ENCODE data around the gene INSRR.
A peak's percentile ranks its signal among the peaks of the same experiment; 100 is the strongest.

The INSRR gene

DNA sequence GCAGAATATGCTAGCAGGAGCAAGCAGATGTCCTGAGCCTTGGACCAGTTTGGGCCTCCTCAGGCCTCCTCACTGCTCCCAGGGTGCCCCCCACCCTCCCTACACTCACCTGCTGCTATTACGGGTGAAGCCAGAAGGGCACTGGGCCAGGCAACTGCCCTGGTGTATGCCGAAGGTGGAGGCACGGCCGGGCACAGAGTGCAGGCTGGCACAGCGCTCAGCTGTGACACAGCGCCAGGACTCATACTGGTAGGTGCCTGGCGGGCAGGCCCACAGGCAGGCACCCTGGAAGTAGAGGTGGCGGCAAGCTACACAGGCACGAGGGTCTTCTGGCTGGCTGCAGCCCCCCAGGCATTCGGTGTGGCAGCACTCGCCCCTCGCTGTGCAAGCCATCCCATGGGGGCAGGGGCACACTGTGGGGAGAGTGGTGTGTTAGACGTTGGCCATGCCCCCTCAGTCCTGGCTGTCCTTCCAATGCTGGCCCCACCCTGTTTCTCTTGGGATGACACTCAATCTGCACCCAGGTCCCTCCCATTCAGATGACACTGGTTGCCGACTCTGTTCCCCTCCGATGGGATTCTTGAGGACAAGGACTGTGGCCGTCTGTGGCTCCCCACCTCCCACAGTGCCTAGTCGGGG, 7.0 kb downstream of the INSRR start:
- DNase-seq (ENCODE audit: low read depth in 2 of 2), result no peak

- no peak for DNase-seq (ENCODE audit: low read depth in 2 of 2)
Measured at GRCh38 chr1:156849151-156849496, 9.8 kb downstream of the INSRR start.

GRCh38 chr1:156848461-156849150, 10.3 kb downstream of the INSRR start:
- peak in 1 of 2 donors; percentile 26 for DNase-seq (ENCODE audit: low read depth in 2 of 2)

DNA sequence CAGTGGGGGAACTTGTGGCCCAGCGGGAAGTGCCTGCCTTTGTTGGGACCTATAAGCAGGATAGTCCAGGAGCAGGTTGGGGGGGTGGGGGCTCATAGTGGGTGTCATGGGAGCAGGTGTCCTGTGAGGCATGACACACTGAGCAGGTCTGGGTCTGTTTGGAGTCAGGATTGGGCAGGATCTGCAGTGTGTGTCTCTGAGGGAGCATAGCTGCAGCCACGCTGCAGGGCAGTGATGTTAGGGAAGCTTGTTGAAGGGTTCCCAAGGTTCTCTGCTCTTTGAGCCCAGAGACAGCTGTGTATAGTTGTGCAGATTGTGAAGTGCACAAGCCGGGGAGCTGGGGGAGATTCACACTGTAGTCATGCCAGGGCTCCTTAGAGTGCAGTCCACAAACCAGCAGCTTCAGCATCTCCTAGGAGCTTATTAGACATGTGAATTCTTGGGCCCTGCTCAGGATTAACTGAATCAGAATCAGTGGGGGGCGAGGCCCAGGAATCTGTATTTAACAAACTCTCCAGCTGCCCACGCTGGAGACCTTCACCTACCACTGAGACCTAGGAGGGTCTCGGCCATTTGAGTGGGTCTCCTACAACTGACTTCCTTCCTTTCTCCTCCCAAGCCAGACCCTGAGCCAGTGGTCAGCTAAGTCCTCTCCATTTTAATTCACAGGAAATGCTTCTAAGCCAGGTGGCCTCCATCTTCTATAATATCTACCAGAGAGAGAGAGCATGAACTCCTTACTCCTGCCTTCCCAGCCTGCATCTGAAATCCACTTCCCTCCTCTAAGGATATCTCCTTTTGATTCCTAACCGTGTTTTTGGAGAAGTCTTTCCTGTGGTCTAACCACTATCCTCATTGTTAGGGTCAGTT, 11.1 kb downstream of the INSRR start:
- DNase-seq (ENCODE audit: low read depth in 2 of 2), result no peak

GRCh38 chr1:156846643-156847042, 12.3 kb downstream of the INSRR start:
- DNase-seq (ENCODE audit: low read depth in 2 of 2), result no peak

- DNase-seq (ENCODE audit: low read depth in 2 of 2), result no peak
Measured at GRCh38 chr1:156845953-156846545, 12.9 kb downstream of the INSRR start.

- DNase-seq (ENCODE audit: low read depth in 2 of 2), result no peak
Measured at GRCh38 chr1:156845055-156845952, 13.6 kb downstream of the INSRR start.

- no peak for DNase-seq (ENCODE audit: low read depth in 2 of 2)
Measured at GRCh38 chr1:156844638-156845037, 14.3 kb downstream of the INSRR start.

DNA sequence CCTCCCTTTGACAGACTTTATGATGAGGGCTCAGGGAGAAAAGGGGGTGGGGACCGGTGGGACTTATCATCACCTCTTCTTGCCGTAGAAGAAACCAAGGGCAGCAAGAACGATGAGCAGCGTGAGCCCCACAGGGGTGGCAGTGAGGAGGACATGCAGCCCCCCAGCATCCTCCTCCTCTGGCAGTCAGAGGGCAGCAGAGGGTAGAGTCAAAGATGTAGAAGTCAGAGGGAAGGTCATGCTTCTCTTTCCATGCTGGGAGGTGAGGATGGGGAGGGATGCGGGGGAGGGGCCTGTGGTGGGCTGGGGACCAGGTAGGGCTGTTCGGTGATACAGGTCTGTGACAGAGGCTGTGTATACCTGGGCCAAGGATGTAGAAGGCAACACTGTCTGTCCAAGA, 14.8 kb downstream of the INSRR start:
- no peak for DNase-seq (ENCODE audit: low read depth in 2 of 2)

GRCh38 chr1:156842618-156843300, 16.2 kb downstream of the INSRR start:
- DNase-seq (ENCODE audit: low read depth in 2 of 2), result no peak

DNA sequence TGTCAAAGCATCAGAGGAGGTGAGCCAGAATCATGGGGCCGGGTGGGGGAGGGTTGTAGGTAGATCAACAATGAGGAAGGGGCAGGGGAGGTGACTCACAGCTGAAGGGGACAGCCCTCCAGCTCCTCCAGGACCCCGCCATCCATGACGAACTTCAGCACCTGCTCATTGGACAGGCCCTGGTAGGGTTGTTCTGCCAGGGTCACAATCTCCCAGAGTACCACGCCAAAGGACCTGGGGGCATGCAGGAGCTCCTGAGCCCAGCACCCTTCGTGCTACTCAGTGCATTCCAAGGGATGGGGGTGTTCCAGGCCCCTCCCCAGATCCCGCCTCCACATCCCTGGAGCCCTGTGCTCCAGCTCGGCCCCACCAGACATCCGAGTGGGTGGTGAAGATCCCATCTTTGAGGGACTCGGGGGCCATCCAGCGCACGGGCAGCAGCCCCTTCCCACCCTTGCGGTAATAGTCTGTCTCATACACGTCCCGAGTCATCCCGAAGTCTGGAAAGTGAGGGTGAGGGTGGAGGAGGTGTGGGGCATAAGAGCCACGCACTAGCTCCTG, 17.5 kb downstream of the INSRR start:
- DNase-seq (ENCODE audit: low read depth in 2 of 2), result no peak

DNA sequence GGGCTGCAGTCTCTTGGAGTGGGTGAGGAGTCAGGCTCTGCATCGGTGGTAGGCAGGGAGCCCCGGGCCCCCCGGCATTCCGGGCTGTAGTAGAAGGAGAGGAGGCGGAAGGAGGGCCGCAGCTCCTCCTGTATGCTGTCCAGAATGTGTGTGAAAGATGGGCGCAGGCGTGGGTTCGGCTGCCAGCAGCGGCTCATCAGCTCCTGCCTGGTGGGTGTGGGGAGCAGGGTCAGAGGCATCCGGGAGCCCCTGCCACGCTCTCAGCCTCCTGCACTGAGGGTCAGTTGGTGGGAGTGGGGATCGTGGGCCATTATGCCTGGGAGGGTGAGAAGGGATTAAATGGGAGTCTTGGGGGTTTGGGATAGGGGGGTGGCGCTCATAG, 18.0 kb downstream of the INSRR start:
- no peak for DNase-seq (ENCODE audit: low read depth in 2 of 2)

DNA sequence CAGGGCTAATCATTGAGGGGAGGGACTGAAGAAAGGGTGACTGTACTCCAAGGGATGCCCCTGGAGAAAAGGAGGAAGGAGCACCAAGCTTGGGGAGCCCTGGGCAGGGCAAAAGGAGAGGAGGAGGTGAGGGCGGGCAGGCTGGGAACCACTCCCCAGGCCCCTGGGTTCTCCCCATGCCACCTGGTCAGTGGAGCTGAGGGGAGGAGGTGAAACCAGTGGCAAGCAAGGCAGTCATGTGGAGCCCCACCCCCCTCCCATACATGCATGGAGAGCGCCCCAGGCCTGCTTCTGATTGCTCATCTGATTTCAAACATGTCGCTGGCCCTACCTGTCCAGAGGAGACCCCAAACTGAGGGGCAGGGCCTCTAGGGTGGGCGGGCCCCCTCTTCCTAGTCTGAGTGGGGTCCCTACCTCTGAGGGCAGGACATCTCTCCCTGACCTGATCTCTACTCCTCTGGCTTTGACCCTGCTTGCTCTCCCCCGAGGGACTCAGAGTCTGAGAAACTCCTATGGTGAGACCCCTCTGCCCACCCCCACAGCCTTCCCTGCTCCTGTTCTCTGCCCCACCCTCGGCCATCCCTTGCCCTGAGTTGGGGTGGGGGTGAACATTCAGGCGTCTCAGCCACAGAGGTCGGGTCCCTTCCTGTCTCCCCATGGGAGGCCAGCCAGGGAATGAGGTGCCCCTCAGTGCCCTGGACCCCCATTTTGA, 18.6 kb downstream of the INSRR start:
- no peak for DNase-seq (ENCODE audit: low read depth in 2 of 2)

GRCh38 chr1:156839426-156840109, 19.3 kb downstream of the INSRR start:
- DNase-seq (ENCODE audit: low read depth in 2 of 2), result no peak

DNA sequence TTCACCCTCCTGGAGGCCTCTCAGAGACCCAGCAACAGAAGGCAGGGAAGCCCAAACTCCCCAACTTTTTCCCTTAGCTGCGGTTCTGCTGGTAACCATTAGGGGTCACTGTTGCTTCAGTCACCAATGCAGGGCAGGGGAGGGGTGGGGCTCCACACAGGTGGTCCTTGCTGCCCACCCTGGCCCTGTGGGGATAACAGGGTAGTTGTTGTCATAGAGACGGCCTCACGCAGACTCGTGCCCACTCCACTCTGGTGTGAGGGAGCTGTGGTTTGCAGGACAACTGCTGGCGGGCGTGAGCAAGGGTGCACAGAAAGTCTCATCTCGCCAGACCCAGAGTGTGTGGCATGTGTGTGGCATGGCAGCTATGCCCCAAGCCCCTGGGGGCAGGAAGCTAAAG, 19.9 kb downstream of the INSRR start:
- DNase-seq (ENCODE audit: low read depth in 2 of 2), result no peak

GRCh38 chr1:156836892-156837291, 22.0 kb downstream of the INSRR start:
- no peak for DNase-seq (ENCODE audit: low read depth in 2 of 2)

DNA sequence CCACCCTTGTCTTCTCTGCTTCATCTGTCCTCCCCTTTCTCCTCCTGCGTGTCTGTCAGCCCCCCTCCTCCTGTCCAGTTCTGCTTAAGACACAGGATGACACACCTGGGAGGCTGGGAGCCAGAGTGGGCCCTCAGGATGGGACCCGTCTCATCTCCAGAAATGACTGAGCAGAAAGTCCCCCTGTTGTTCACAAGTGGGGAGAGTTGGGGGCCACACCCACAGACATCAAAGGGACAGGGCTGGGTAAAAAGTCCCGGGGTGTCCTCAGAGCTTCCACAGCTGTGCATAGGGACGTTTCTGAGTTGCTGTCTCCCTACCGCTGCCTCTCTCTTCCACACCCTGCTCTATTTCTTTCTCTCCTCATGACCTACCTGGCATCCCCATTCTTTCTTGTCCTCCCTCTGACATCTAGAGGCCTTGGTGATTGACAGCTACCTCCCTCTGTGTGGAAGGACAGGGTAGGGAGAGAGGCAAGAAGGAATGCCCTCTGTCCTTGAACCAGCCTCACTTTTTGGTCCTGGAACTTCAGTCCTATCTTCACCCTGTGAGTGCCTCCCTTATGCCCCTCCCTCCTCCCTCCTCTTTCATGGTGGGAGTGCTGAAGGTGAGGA, 22.8 kb downstream of the INSRR start:
- DNase-seq (ENCODE audit: low read depth in 2 of 2), result no peak

- no peak for DNase-seq (ENCODE audit: low read depth in 2 of 2)
Measured at GRCh38 chr1:156834322-156834721, 24.6 kb downstream of the INSRR start.

DNA sequence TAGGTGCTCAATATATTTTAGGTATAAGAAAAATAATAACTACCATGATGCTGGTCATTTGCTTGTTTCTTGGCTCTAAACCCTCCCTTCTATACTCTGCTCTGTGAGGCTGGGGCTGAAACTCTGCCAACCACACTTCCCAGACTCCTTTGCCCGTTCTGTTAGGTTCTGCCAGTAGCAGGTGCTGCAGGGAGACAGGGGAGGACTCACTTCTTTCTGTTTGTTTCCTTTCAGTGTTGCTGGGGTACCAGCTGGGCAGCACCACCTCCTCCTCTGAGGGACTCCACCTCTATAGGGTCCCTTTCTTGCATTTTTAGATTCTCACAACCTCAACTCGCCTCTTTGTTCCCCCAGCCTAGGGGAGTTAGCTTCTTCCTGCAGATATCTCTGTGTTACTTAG, 25.3 kb downstream of the INSRR start:
- DNase-seq (ENCODE audit: low read depth in 2 of 2), result no peak
